Measurements from ENCODE around the gene DSCAML1.

Gene DSCAML1

DNA sequence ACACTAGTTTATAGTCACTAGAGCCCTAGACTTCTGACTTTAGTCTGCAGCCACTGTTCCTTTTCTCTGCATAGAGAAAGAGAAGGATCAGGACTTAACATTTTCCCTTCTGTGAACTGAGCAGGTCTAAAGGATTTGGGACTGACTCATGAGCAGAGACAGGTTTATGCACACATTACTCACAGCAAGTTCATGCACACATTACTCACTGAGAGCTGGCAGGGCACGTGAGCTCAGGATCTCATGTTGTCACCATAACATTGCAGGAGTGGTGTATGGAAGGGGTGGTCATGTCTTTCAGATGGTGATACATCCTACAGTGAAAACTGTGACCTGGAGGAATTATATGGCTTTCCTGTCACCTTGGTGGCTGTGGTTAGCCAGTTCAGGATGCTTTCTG is 413.0 kb downstream of the DSCAML1 start:
- TF ChIP-seq FOXP2 (optimal IDR thresholded peaks at IDR 0.05; ENCODE audit: borderline replicate concordance, extremely low read depth, extremely low read length, insufficient read depth) (no peak), POLR2AphosphoS5 (IDR thresholded peaks at IDR 0.05; ENCODE audit: low read depth, low read length) (no peak), SIN3A (IDR thresholded peaks at IDR 0.05; ENCODE audit: borderline replicate concordance, insufficient read depth, low read length) (no peak), TAF1 (IDR thresholded peaks at IDR 0.05; ENCODE audit: borderline replicate concordance, insufficient read depth, low read length) (no peak)
- TF ChIP-seq, protein P1, sequence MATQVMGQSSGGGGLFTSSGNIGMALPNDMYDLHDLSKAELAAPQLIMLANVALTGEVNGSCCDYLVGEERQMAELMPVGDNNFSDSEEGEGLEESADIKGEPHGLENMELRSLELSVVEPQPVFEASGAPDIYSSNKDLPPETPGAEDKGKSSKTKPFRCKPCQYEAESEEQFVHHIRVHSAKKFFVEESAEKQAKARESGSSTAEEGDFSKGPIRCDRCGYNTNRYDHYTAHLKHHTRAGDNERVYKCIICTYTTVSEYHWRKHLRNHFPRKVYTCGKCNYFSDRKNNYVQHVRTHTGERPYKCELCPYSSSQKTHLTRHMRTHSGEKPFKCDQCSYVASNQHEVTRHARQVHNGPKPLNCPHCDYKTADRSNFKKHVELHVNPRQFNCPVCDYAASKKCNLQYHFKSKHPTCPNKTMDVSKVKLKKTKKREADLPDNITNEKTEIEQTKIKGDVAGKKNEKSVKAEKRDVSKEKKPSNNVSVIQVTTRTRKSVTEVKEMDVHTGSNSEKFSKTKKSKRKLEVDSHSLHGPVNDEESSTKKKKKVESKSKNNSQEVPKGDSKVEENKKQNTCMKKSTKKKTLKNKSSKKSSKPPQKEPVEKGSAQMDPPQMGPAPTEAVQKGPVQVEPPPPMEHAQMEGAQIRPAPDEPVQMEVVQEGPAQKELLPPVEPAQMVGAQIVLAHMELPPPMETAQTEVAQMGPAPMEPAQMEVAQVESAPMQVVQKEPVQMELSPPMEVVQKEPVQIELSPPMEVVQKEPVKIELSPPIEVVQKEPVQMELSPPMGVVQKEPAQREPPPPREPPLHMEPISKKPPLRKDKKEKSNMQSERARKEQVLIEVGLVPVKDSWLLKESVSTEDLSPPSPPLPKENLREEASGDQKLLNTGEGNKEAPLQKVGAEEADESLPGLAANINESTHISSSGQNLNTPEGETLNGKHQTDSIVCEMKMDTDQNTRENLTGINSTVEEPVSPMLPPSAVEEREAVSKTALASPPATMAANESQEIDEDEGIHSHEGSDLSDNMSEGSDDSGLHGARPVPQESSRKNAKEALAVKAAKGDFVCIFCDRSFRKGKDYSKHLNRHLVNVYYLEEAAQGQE (IDR thresholded peaks at IDR 0.05; ENCODE audit: insufficient read depth in 1 of 2, low read depth in 2 of 2, low read length in 2 of 2) = no peak

DNA sequence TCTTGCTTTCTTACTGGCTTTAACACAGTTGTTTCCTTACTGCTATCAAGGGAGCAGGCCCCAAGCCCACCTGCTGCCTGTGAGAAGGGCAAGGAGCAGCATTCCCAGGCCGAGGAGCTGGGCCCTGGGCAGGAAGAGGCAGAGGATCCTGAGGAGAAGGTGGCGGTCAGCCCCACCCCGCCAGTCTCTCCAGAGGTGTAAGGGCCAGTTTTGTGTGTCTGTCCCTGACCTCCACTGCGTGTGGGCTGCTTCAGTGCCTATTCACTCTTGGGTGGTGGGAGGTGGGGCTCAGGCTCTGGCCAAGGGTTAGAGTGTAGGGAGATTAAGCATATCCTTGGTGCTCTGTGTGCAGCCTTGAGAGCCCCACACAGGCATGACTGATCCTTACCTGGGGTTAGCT is 414.3 kb downstream of the DSCAML1 start:
- no peak for TF ChIP-seq SIN3A (IDR thresholded peaks at IDR 0.05; ENCODE audit: borderline replicate concordance, insufficient read depth, low read length)
- TF ChIP-seq, protein P1 (IDR thresholded peaks at IDR 0.05; ENCODE audit: insufficient read depth in 1 of 2, low read depth in 2 of 2, low read length in 2 of 2) = no peak
- no peak for TF ChIP-seq FOXP2 (optimal IDR thresholded peaks at IDR 0.05; ENCODE audit: borderline replicate concordance, extremely low read depth, extremely low read length, insufficient read depth)
- no peak for TF ChIP-seq TAF1 (IDR thresholded peaks at IDR 0.05; ENCODE audit: borderline replicate concordance, insufficient read depth, low read length)
- TF ChIP-seq POLR2AphosphoS5 (IDR thresholded peaks at IDR 0.05; ENCODE audit: low read depth, low read length) = no peak

DNA sequence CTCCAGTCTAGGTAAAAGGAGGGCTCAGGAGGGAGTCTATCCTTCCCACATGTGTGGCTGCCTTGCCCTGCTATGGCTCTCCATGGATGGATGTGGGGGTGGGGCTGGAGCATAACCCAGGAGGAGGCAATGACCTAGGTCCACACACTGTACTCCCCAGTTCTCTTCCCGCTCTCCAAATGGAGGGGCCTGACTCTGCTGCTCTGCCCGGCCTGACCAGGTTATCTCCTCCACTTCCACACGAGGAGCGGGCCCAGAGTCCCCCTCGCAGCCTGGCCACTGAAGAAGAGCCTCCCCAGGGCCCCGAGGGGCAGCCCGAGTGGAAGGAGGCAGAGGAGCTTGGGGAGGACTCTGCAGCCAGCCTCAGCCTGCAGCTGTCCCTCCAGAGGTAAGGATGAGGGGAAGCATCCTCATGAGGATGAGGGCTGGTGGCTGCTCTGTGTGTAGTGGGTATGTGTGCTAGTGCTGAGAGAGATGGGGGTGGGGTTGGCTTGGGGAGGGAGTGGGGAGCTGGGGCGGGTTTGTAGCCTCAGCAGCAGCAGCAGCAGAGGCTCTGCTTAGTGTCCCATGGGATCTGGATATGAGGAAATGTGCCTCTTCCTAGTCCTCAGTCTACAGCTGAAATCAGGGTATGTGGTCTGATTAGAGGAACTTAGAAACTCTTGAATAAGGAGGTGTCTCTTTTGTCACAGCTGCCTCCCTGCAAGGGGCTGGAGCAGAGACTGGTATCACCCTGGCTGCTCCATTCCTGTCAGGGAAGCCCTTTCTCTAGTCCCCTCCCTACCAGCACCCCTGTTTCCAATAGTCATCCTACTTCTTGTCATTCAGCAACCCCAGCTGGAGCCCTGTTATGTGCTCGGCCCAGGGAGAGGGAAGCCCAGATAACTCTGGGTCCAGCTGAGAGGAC is 415.3 kb downstream of the DSCAML1 start:
- TF ChIP-seq, protein P1 (IDR thresholded peaks at IDR 0.05; ENCODE audit: insufficient read depth in 1 of 2, low read depth in 2 of 2, low read length in 2 of 2) = no peak
- no peak for TF ChIP-seq POLR2AphosphoS5 (IDR thresholded peaks at IDR 0.05; ENCODE audit: low read depth, low read length)
- no peak for TF ChIP-seq SIN3A (IDR thresholded peaks at IDR 0.05; ENCODE audit: borderline replicate concordance, insufficient read depth, low read length)
- TF ChIP-seq FOXP2 (optimal IDR thresholded peaks at IDR 0.05; ENCODE audit: borderline replicate concordance, extremely low read depth, extremely low read length, insufficient read depth) = no peak
- no peak for TF ChIP-seq TAF1 (IDR thresholded peaks at IDR 0.05; ENCODE audit: borderline replicate concordance, insufficient read depth, low read length)

DNA sequence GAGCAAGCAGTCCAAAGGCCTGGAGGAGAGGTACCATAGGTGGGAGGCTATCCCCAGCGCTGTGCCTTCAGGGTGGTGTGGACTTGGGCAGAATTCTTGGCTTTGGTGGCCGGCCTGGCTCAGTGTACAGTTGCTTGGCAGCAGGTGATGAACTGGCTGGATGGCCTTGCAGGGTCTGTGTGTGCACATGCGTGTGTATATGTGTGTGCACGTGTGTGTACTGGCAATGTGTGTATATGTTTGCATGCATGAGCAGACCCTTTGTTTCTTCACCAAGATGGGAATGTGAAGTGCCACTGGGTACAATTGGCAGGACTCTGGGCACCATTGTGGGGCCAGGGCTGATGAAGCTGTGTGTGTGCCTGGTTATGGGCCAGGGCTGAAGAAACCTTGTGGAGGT is 416.3 kb downstream of the DSCAML1 start:
- TF ChIP-seq SIN3A (IDR thresholded peaks at IDR 0.05; ENCODE audit: borderline replicate concordance, insufficient read depth, low read length) (no peak), TAF1 (IDR thresholded peaks at IDR 0.05; ENCODE audit: borderline replicate concordance, insufficient read depth, low read length) (no peak), POLR2AphosphoS5 (IDR thresholded peaks at IDR 0.05; ENCODE audit: low read depth, low read length) (no peak), FOXP2 (optimal IDR thresholded peaks at IDR 0.05; ENCODE audit: borderline replicate concordance, extremely low read depth, extremely low read length, insufficient read depth) (no peak)
- TF ChIP-seq, protein P1 (IDR thresholded peaks at IDR 0.05; ENCODE audit: insufficient read depth in 1 of 2, low read depth in 2 of 2, low read length in 2 of 2) = no peak
